Measurements from ENCODE around the gene ART3.

GRCh38 chr4:76058888-76059426, 15.6 kb upstream of the ART3 start:
- TF ChIP-seq CTCF (IDR thresholded peaks at IDR 0.05 in 4 of 5, conservative IDR thresholded peaks at IDR 0.05 in 1 of 5): no peak
- TF ChIP-seq POLR2A (IDR thresholded peaks at IDR 0.05): no peak
